Measurements from ENCODE around the gene UNC13D. TPM values are rescaled to one million over a fixed set of nuclear protein-coding genes. Genes with fewer than 3 reads are reported as not detected.
A peak's percentile ranks its signal among the peaks of the same experiment; 100 is the strongest.

UNC13D gene
- total RNA-seq, 1 donor from 2014 or later: 3.1 TPM

DNA sequence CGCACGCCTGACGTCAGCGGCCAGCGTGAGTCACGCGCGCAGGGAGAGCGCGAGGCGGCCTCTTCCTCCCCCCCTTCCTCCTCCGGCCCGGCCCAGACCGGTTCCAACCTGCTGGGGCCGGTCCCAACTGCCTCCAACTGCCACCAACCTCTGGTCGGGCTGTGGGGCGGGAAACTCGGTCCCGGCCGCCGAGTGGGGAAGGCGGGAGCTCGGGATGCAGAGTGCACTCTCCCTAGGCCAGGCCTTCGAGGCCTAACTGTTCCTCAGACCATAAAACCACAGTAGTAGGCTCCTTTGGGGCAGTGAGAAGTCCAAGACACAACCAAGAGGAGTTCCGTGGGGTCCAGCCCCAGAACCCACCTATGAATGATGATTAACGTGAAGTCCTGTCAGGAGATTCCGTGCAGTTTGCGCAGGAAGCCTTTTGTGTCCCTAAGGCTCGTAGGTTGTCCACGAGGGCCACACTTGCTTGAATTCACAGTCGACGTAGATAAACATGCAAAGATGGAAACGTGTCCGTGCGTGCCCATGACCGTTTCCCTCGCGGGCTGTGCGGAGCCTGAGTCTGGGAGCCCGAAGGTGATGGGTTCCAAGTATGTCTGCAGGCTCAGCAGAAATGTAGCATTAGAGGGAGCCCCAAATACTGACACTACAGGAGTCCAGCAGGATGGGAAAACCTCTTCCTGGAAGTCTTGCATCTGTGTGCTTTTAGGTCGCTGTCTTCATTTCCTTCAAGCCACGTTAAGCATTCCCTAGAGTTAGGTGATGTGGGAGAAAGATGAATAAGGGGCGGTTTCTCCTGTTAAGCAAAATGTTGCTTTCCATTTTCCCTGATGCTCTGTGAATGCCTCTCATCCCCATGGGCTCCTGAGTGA lies 59.0 kb downstream of the UNC13D start:
- peak overlapping the region; percentile 100 for H3K27ac Mint-ChIP-seq (ENCODE audit: unreplicated experiment)
- peaks cover 44% of the 10 kb centered on the region for H3K4me1 Mint-ChIP-seq
- H3K36me3 Mint-ChIP-seq (ENCODE audit: low read depth): peaks cover 6% of the 10 kb centered on the region
- DNase-seq (ENCODE audit: low read depth, low spot score): peak; percentile 80
- peak overlapping the region; percentile 97 for H3K4me3 Mint-ChIP-seq
- no peaks in the 10 kb centered on the region for H3K27me3 Mint-ChIP-seq (ENCODE audit: low read depth)
- TF ChIP-seq, protein P1, sequence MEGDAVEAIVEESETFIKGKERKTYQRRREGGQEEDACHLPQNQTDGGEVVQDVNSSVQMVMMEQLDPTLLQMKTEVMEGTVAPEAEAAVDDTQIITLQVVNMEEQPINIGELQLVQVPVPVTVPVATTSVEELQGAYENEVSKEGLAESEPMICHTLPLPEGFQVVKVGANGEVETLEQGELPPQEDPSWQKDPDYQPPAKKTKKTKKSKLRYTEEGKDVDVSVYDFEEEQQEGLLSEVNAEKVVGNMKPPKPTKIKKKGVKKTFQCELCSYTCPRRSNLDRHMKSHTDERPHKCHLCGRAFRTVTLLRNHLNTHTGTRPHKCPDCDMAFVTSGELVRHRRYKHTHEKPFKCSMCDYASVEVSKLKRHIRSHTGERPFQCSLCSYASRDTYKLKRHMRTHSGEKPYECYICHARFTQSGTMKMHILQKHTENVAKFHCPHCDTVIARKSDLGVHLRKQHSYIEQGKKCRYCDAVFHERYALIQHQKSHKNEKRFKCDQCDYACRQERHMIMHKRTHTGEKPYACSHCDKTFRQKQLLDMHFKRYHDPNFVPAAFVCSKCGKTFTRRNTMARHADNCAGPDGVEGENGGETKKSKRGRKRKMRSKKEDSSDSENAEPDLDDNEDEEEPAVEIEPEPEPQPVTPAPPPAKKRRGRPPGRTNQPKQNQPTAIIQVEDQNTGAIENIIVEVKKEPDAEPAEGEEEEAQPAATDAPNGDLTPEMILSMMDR (conservative IDR thresholded peaks at IDR 0.05): no peak
- H3K9me3 Mint-ChIP-seq: no peaks in the 10 kb centered on the region

DNA sequence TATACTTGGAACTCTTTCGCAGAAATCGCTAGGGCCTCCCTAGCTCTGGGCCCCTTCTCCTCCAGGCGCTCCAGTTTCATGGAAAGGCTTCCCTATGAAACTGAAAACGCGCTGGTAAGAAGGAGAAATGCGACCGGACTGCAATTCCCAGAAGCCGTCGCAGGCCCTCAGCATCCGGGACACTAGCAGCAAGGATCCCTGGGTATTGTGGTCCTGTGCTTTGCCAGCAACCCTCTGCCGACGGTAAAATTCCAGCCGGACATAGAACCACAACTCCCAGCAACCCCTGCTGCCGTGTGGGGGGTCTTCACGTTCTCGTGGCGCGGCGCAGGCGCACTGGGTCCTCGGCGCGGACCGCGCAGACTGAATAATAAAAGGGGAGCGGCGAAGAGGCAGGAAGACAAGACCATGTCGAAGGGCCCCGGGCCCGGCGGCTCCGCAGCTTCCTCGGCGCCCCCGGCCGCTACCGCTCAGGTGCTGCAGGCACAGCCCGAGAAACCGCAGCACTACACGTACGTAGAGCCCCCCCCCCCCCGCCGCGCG lies 59.7 kb downstream of the UNC13D start, which contains the start of gene UNK:
Gene UNK (plus strand): TSS at position 334 of the 543 bp plus-strand sequence. CDS start 75 bp downstream, at position 409.
- peak; percentile 92 for DNase-seq (ENCODE audit: low read depth, low spot score)
- H3K4me3 Mint-ChIP-seq: peak within 1 kb of the TSS; percentile 97
- H3K27ac Mint-ChIP-seq (ENCODE audit: unreplicated experiment): peak within 1 kb of the TSS; percentile 100
- peaks cover 10% of the 10 kb centered on the region for H3K36me3 Mint-ChIP-seq (ENCODE audit: low read depth)
- peaks cover 3% of the 10 kb centered on the region for H3K9me3 Mint-ChIP-seq
- H3K27me3 Mint-ChIP-seq (ENCODE audit: low read depth): peaks cover 4% of the 10 kb centered on the region
- H3K4me1 Mint-ChIP-seq: peaks cover 51% of the 10 kb centered on the region
- TF ChIP-seq, protein P1 (conservative IDR thresholded peaks at IDR 0.05): no peak

DNA sequence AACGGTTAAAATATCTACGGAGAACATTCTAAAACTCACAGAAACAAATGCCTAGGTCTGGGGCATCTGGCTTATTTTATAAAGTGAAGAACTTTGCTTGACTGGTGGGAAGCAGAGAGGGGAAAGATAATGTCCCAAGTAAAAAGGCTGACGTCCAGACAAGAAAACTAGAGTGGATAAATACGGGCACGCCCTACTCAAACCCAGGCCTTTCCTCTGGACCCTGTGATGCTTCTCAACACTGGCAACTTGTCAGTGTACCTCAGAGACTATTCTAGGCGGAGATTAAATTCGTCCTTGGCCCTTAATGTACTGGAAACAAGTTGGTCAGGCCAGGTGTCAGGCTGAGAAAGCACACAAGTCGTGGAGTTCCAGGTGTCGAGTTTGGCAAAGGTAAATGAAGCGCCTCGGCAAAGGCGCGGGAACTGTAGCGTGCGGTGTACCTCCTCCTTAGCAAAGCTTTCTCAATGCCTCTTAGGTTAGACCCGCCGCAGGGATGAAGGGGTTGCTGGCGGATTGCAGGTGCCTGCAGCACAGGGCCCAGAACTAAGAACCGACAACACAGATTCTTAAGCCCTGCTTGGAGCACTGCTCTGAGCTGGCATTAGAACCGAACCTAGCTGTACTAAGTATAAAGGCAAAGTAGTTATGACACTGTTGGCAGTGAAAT lies 60.3 kb downstream of the UNC13D start:
- Mint-ChIP-seq H3K9me3 (peaks cover 3% of the 10 kb centered on the region), H3K4me1 (peaks cover 51% of the 10 kb centered on the region)

DNA sequence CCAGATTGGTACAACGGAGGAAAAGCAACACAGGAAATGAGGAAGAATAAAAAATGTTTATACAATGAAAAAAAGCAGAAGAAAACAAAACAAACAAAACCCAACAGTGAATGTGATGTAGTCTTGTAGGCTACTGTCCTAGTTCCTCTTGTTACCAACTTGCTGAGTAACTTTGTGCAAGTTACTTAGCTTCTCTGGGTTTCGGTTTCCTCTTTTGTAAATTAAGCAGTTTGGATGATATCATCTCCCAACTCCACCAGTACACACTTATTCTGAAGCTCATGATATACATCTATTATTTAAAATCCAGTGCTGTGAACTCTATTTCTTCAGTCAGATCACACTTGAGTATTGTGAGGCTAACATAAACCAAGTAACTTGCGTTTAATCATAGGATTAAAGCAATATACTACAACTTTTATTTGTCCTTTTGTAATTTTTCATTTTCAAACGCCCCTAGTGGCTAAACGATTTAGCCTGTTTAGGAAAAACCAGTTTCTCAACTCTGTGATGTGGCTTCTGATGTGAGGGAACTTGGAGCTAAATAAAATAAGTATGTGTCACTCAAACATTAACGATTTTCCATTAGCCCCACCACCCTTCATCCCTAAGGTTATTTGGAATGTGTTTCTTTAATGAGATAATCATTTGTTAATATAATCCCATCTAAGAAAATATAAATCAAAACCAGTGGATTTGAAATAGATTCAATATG lies 61.0 kb downstream of the UNC13D start:
- Mint-ChIP-seq H3K9me3 (peaks cover 3% of the 10 kb centered on the region), H3K4me3 (peak overlapping the region; percentile 97), H3K27me3 (ENCODE audit: low read depth) (peaks cover 4% of the 10 kb centered on the region), H3K27ac (ENCODE audit: unreplicated experiment) (no peak overlapping the region), H3K36me3 (ENCODE audit: low read depth) (peaks cover 17% of the 10 kb centered on the region), H3K4me1 (peaks cover 52% of the 10 kb centered on the region)
- DNase-seq (ENCODE audit: low read depth, low spot score): no peak
- TF ChIP-seq, protein P1 (conservative IDR thresholded peaks at IDR 0.05): peak; percentile 79

More for the DNA sequence above, 60.3 kb downstream of the UNC13D start:
- peaks cover 11% of the 10 kb centered on the region for H3K36me3 Mint-ChIP-seq (ENCODE audit: low read depth)
- TF ChIP-seq, protein P1 (conservative IDR thresholded peaks at IDR 0.05): no peak
- H3K27me3 Mint-ChIP-seq (ENCODE audit: low read depth): peaks cover 4% of the 10 kb centered on the region
- no peak for DNase-seq (ENCODE audit: low read depth, low spot score)
- peak overlapping the region; percentile 97 for H3K4me3 Mint-ChIP-seq
- H3K27ac Mint-ChIP-seq (ENCODE audit: unreplicated experiment): peak overlapping the region; percentile 89
